Activated CD4-positive, alpha-beta memory T cell treated with anti-CD3 and anti-CD28 coated beads, Interleukin-2, amount 10 ng/mL, durations not matched to agents 7 days and 5 days (primary cell): Measurements from ENCODE around the gene TMEM221. TPM values are rescaled to one million over a fixed set of nuclear protein-coding genes. Genes with fewer than 3 reads are reported as not detected.
A peak's percentile ranks its signal among the peaks of the same experiment; 100 is the strongest.

Source experiments
- CTCF ChIA-PET: fragments of 350-600 bp; sonication (Branson Sonifier 250); formaldehyde crosslinking; loops from one replicate; lab custom pipeline; 2021; ENCODE audit warnings: antibody characterized with exemption, inconsistent platforms; lab: Charles Lee
- POLR2A ChIA-PET: fragments of 350-600 bp; sonication (Branson Sonifier 250); formaldehyde crosslinking; loops from one replicate; lab custom pipeline; 2021; ENCODE audit warnings: antibody characterized with exemption; lab: Charles Lee
- DNase-seq: peaks from one replicate; pipeline ENCODE4 v3.0.0-alpha.2; 2020
- H3K27ac Mint-ChIP-seq: one replicate; pipeline ENCODE4 v1.8.0; 2021; ENCODE audit warnings: mild to moderate bottlenecking, mixed read lengths
- H3K27me3 Mint-ChIP-seq: one replicate; pipeline ENCODE4 v1.8.0; 2021; ENCODE audit warnings: mixed read lengths
- H3K36me3 Mint-ChIP-seq: one replicate; pipeline ENCODE4 v1.8.0; 2021; ENCODE audit warnings: low read depth, mixed read lengths
- H3K4me1 Mint-ChIP-seq: one replicate; pipeline ENCODE4 v1.8.0; 2021; ENCODE audit warnings: mixed read lengths
- H3K4me3 Mint-ChIP-seq: one replicate; pipeline ENCODE4 v1.8.0; 2021; ENCODE audit warnings: mild to moderate bottlenecking, mixed read lengths
- H3K9me3 Mint-ChIP-seq: one replicate; pipeline ENCODE4 v1.8.0; 2021; ENCODE audit warnings: mixed read lengths
- total RNA-seq, 2 experiments: library from RNA; stranded (reverse); gene quantifications; one replicate each; pipeline ENCODE4 v1.2.3, GENCODE V29; 2021

The TMEM221 gene
- total RNA-seq, 2 experiments from 2014 or later: not detected

DNA sequence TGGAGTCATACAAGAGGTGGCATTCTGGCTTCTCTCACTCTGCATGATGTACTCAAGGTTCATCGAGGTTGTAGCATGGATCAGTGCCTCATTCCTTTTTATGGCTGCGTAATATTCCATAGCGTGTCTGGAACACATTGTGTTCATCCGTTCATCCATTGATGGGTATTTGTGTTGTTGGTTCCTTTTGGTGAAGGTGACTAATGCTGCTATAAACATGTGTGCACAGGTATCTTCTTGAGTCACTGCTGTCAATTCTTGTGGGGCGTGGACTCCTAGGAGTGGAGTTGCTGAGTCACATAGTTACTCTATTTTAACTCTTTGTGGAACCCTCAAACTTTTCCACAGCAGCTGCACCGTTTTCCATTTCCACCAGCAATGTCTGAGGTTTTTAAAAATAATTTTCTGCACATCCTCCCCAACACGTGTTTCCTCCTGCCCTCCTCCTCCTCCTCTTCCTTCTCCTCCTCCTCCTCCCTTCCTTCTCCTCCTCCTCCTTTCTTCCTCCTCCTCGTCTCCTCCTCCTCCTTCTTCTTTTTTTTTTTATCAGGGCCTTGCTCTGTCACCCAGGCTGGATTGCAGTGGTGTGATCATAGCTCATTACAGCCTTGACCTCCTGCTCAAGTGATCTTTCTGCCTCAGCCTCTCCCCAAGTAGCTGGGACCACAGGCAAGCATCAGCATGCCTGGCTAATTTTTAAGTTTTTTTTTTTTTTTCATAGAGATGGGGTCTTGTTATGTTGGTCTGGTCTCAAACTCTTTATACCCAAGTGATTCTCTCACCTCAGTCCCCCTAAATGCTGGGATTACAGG is 2.0 kb upstream of the TMEM221 start:
- Mint-ChIP-seq H3K4me1 (peaks cover 19% of the 10 kb centered on the region), H3K9me3 (no peaks in the 10 kb centered on the region), H3K36me3 (peaks cover 3% of the 10 kb centered on the region), H3K27me3 (peaks cover 30% of the 10 kb centered on the region), H3K4me3 (no peak overlapping the region), H3K27ac (no peak overlapping the region)
- DNase-seq: peak; percentile 51
- ChIA-PET CTCF (interaction anchor here (0.7 kb wide), 1 partner anchor 26 kb away, joined by 3 read pairs; no protein-coding TSS in a partner anchor), POLR2A (no interaction called here)

DNA sequence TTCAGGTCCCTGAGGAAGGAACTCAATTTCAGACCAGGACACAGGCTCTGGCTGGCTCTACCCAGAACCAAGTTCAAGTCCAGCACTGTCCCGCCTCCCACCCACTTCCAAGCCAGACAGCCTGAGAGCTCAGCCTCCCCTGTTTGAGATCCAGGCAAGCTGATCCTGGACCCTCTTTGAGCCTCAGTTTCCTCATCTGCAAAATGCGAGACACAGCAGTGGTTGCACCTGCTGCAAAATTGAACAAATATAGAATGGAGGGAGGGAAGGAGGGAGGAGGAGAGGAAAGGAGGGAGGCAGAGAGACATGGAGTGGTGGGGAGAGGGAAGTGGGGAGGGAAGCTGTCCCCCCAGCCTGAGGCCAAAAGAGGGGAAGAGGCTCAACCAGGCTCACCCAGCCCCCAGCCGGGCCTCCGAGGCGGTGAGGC is 751 bp downstream of the TMEM221 start:
- DNase-seq: no peak
- Mint-ChIP-seq H3K4me1 (peaks cover 19% of the 10 kb centered on the region), H3K9me3 (no peaks in the 10 kb centered on the region), H3K27me3 (peaks cover 16% of the 10 kb centered on the region), H3K27ac (no peak overlapping the region), H3K4me3 (no peak overlapping the region), H3K36me3 (peaks cover 3% of the 10 kb centered on the region)
- POLR2A ChIA-PET: interaction anchor here (0.6 kb wide), 1 partner anchor 14 kb away, joined by 4 read pairs; no protein-coding TSS in a partner anchor
- CTCF ChIA-PET: interaction anchor here (0.7 to 1.4 kb wide), 3 partner anchors 20 to 51 kb away, joined by 5 to 7 read pairs (median 5); no protein-coding TSS in a partner anchor

DNA sequence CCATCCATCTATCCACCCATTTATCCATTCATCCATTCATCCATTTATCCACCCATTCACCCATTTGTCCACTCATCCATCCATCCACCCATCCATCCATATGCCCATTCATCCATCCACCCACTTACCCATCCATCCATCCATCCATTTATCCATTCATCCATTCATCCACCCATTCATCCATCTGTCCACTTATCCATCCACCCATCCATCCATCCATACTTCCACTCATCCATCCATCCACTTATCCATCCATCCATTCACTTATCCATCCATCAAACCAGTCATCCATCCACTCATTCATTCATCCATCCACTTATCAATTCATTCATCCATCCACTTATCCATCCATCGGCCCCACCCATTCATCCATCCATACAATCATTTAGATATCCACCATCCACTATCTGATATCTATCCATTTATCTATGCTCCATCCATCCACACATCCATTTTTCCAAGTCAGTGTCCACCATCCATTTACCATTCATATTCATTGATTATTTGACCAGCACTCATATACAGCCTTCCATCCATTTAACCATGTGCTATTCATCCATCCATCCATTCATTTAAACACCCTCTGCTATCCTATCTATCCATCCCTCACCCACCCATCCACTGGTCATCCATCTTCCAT is 2.8 kb downstream of the TMEM221 start:
- peaks cover 3% of the 10 kb centered on the region for H3K9me3 Mint-ChIP-seq
- no peak overlapping the region for H3K4me3 Mint-ChIP-seq
- peaks cover 3% of the 10 kb centered on the region for H3K36me3 Mint-ChIP-seq
- CTCF ChIA-PET: interaction anchor here (1.4 kb wide), 1 partner anchor 128 kb away, joined by 3 read pairs; no protein-coding TSS in a partner anchor
- no peak overlapping the region for H3K27ac Mint-ChIP-seq
- DNase-seq: no peak
- peaks cover 16% of the 10 kb centered on the region for H3K27me3 Mint-ChIP-seq
- POLR2A ChIA-PET: no interaction called here
- peaks cover 12% of the 10 kb centered on the region for H3K4me1 Mint-ChIP-seq

DNA sequence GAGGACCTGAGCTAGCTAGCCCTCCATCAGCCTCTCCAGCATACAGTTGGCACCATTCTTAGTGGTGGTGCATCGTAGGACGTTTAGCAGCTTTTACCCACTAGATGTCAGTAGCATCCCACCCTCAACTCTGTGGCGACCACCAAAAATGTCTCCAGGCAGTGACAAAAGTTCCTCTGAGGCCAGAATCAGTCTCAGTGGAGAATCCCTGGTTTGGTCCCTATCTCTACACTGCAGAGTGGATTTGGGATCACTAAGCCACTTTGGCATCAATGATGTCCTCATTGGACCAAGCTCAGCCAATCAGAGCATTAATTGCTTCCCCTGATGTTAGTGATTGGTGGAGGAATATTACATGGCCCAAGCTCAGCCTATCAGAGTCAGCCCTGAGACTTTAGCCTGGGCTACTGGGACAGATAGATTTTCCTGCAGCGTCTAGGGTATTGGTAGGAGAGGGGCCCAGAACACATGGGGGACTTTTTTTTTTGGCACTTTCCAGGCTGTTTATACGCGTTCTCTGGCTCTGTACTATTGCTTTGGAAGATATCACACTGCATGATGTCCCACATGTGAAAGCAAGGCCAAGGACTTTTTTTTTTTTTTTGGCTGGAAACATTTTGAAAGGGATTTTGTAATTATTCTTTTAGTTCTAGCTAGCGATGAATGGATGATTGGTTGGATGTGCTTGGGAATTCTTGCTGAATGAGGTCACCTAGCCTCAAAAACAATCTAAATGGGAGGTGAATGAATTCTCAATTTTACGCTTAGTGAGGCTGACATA is 7.0 kb downstream of the TMEM221 start:
- Mint-ChIP-seq H3K9me3 (peaks cover 3% of the 10 kb centered on the region), H3K27ac (no peak overlapping the region), H3K27me3 (no peaks in the 10 kb centered on the region)

DNA sequence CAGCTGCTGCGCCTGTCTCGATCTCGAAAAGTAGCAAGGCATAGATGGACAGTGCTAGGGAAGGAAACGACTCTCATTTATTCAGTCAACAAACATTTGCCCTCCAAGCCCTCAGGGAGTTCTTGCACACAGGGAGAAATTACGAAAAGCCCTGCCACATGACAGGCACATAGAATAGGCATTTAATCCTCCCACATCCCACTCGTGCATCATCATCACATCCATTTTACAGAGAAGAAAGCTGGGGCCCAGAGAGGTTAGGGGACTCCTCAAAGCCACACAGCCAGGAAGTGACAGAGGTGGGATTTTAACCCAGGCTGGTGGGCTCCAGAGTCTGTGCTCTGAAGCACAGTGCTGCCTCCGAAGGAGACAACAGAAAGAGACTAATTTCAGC is 11.6 kb downstream of the TMEM221 start:
- H3K9me3 Mint-ChIP-seq: peaks cover 3% of the 10 kb centered on the region
- no peaks in the 10 kb centered on the region for H3K4me1 Mint-ChIP-seq
- no peaks in the 10 kb centered on the region for H3K27me3 Mint-ChIP-seq
- no peak overlapping the region for H3K27ac Mint-ChIP-seq
- DNase-seq: no peak
- H3K4me3 Mint-ChIP-seq: no peak overlapping the region
- H3K36me3 Mint-ChIP-seq: no peaks in the 10 kb centered on the region
- ChIA-PET CTCF (interaction anchor here (2.2 kb wide), 1 partner anchor 29 kb away, joined by 6 read pairs; no protein-coding TSS in a partner anchor), POLR2A (no interaction called here)

More for the DNA sequence above, 7.0 kb downstream of the TMEM221 start:
- ChIA-PET CTCF (interaction anchor here (0.5 to 1.8 kb wide), 10 partner anchors 8 to 131 kb away, joined by 3 to 13 read pairs (median 4); partner anchors contain the start of gene MVB12A), POLR2A (interaction anchor here (0.8 kb wide), 1 partner anchor 36 kb away, joined by 3 read pairs; the partner anchor contains the start of gene BST2)
- no peaks in the 10 kb centered on the region for H3K36me3 Mint-ChIP-seq
- no peak overlapping the region for H3K4me3 Mint-ChIP-seq
- no peaks in the 10 kb centered on the region for H3K4me1 Mint-ChIP-seq
- DNase-seq: no peak

DNA sequence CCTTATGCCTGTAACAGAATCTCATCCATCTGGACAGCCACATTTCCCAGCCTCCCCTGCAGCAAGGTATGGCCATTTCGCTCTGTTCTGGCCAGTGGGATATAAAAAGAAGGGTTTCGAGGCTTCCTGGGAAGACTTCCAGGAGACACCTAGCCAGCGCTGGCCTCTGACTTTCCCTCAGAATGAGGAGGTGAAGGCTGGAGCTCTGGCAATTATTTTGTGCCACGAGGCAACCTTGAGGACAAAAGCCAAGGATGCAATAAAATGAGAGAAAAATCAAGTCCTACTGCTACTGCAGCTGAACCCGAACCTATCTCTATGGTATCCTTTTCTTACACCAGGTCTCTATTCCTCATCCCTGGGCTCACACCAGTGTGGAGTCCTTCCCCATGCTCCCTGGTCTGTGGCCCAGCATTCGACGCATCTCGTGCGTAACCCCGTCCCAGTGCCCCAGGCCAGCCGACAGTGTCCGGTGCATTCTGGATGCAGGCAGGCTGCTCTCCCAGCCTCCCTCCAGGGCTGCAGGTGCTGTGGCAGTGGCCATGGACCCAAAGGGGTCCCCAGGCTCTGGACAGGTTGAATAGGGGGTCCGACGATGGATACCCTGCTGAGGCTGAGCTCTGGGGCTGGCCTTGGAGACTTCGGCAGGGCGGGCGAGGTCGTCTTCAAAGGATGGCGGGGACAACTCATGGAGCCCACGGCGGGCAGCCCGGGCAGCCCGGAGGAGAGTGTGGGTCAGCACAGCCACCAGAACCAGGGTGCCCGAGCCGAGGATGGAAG is 12.2 kb downstream of the TMEM221 start:
- ChIA-PET POLR2A (no interaction called here), CTCF (interaction anchor here (2.2 kb wide), 1 partner anchor 29 kb away, joined by 6 read pairs; no protein-coding TSS in a partner anchor)
- Mint-ChIP-seq H3K27ac (no peak overlapping the region), H3K36me3 (no peaks in the 10 kb centered on the region), H3K4me1 (no peaks in the 10 kb centered on the region), H3K27me3 (no peaks in the 10 kb centered on the region), H3K9me3 (peaks cover 2% of the 10 kb centered on the region), H3K4me3 (no peak overlapping the region)
- no peak for DNase-seq

DNA sequence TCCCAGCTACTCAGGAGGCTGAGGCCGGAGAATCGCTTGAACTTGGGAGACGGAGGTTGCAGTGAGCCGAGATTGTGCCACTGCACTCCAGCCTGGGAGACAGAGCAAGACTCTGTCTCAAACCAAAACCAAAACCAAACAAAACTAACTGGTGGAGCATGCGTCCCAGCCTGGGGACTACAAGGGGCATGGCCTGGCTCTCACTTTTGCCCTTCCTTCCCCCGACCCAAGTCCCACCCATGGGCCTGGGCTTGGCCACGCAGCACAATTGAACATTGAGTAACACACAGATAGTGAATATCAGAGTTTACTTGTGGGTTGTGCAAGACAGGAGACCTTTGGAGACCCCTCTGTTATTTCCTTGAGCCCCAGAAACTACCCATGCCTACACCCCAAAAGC is 13.2 kb downstream of the TMEM221 start:
- no peaks in the 10 kb centered on the region for H3K36me3 Mint-ChIP-seq
- no peak for DNase-seq
- no peaks in the 10 kb centered on the region for H3K27me3 Mint-ChIP-seq
- ChIA-PET POLR2A (no interaction called here), CTCF (no interaction called here)
- H3K4me3 Mint-ChIP-seq: no peak overlapping the region
- H3K27ac Mint-ChIP-seq: no peak overlapping the region
- H3K4me1 Mint-ChIP-seq: no peaks in the 10 kb centered on the region
- no peaks in the 10 kb centered on the region for H3K9me3 Mint-ChIP-seq

DNA sequence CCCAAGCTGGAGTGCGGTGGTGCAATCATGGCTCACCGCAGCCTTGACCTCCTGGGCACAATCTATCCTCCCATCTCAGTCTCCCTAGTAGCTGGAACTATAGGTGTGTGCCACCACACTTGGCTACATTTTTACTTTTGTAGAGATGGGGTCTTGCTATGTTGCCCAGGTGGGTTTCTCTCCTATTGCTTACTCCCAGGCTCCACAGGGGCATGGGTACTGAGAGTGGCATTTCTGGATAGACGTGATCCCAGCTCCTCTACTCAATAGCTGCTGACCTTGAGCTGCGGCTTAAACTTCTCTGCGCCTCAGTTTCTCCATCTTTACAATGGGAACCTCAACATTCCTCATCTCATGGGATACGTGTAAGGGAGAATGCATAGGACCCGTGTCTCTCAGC is 17.1 kb downstream of the TMEM221 start:
- ChIA-PET CTCF (no interaction called here), POLR2A (no interaction called here)
- no peak for DNase-seq
- Mint-ChIP-seq H3K36me3 (no peaks in the 10 kb centered on the region), H3K27me3 (no peaks in the 10 kb centered on the region), H3K9me3 (no peaks in the 10 kb centered on the region), H3K27ac (no peak overlapping the region), H3K4me1 (no peaks in the 10 kb centered on the region), H3K4me3 (no peak overlapping the region)

DNA sequence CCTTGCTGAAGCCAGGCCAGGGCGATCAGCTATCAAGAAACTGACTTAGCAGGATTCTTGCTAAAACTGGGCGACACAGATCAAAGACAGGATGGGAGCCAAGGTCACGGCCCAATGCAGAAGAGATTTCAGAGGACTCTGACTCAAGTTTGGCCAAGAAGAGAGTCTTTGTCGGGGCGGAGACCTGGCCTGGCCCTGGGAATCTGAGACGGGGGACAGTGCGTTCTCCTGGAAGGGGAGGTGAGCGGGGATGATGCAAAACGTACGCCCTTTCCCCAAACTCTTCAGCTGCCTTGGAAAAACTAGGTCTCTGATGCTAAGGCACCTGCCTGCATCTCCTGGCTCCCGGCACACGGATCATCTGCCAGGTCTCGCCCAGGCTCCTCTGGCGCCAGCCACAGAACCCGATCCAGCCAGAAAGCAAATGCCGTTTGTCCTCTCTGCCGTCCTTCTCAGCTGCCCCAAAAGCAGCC is 18.8 kb downstream of the TMEM221 start:
- no peaks in the 10 kb centered on the region for H3K27me3 Mint-ChIP-seq
- H3K36me3 Mint-ChIP-seq: no peaks in the 10 kb centered on the region
- POLR2A ChIA-PET: interaction anchor here (1.6 kb wide), 1 partner anchor 10 kb away, joined by 4 read pairs; the partner anchor contains the start of gene MVB12A
- DNase-seq: no peak
- no peaks in the 10 kb centered on the region for H3K9me3 Mint-ChIP-seq
- H3K27ac Mint-ChIP-seq: no peak overlapping the region
- H3K4me3 Mint-ChIP-seq: no peak overlapping the region
- CTCF ChIA-PET: interaction anchor here (1.2 to 1.5 kb wide), 2 partner anchors 36 to 66 kb away, joined by 4 read pairs; no protein-coding TSS in a partner anchor
- no peaks in the 10 kb centered on the region for H3K4me1 Mint-ChIP-seq

DNA sequence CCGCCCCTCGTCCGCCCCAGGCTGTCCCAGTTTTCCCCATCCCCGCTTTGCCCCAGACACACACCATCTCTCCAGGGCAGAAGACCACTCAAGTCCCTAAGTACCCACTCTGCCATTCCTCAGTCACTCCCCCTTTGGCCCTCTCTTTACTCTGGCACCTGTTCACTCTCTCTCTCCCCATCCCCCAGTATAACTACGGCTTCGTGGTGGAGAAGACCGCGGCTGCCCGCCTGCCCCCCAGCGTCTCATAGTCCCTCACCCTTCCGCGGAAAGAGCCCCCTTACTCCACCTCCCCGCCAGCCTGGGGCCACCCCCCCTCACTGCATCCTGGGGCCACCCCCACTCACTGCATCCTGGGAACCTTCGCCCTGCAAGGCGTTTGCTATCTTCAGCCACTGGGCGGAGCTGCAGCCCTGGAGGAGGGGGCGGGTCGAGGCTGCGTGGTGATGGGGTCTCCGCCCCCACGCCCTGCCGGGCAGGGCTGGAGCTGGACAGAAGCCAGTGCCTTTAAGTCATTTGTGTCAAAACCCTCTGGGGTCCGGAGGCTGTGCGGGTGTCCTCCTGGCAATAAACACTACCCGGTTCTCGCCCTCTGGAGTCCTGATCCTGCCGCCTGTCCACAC is 23.6 kb downstream of the TMEM221 start:
- Mint-ChIP-seq H3K4me3 (no peak overlapping the region), H3K9me3 (no peaks in the 10 kb centered on the region), H3K27ac (no peak overlapping the region), H3K36me3 (peaks cover 8% of the 10 kb centered on the region), H3K27me3 (no peaks in the 10 kb centered on the region), H3K4me1 (peaks cover 11% of the 10 kb centered on the region)
- POLR2A ChIA-PET: no interaction called here
- DNase-seq: peak; percentile 44
- CTCF ChIA-PET: no interaction called here

DNA sequence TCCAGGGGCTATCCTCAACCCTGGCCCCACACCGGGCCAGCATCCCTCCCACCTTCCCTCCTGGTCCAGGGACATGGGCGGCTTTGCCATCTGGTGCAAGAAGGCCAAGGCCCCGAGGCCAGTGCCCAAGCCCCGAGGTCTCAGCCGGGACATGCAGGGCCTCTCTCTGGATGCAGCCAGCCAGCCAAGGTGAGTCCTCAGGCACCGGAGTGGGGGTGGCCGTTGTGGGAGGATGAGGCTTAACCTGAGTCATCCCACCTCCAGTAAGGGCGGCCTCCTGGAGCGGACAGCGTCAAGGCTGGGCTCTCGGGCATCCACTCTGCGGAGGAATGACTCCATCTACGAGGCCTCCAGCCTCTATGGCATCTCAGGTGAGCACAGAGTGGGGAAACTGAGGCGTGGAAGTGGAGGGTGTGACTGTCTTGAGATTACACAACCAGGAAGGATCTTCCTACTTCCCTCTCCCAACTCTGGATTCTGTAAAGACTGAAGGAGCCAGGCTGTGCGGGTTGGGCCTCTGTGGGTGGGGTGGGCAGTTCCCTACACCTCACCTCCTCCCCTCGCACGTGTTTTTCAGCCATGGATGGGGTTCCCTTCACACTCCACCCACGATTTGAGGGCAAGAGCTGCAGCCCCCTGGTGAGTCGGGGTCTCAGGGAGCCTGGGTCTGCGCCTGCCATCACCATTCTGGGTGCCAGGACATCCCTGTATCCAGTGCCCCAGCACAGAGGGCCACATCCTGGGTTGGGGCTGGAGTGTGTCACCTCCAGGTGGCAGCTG is 24.8 kb downstream of the TMEM221 start:
- ChIA-PET POLR2A (no interaction called here), CTCF (interaction anchor here (0.6 to 0.7 kb wide), 2 partner anchors 123 to 156 kb away, joined by 3 to 4 read pairs; partner anchors contain the start of gene BABAM1)

More for the DNA sequence above, 24.8 kb downstream of the TMEM221 start:
- H3K4me1 Mint-ChIP-seq: peaks cover 22% of the 10 kb centered on the region
- DNase-seq: no peak
- H3K27ac Mint-ChIP-seq: no peak overlapping the region
- H3K4me3 Mint-ChIP-seq: no peak overlapping the region
- H3K9me3 Mint-ChIP-seq: no peaks in the 10 kb centered on the region
- H3K27me3 Mint-ChIP-seq: no peaks in the 10 kb centered on the region
- H3K36me3 Mint-ChIP-seq: peaks cover 8% of the 10 kb centered on the region
